Gastroesophageal sphincter (tissue), 3 donors: ENCODE data around the gene AGAP3.

Experiments used
- POLR2A ChIP-seq, 2 donors: fragments of 450-650 bp; IDR thresholded peaks; one replicate each; pipeline ENCODE4 v1.6.1; 2017; ENCODE audit warnings: antibody characterized with exemption in 2 of 2, mild to moderate bottlenecking in 2 of 2, moderate library complexity in 1 of 2
- POLR2AphosphoS5 ChIP-seq: sonication (generic); formaldehyde crosslinking; IDR thresholded peaks from one replicate; pipeline ENCODE4 v1.6.1; 2017; ENCODE audit warnings: antibody characterized with exemption
- TF ChIP-seq, protein P1 (sequence below), 4 experiments: fragments of 200-600 bp in 2 of 4; fragments of 450-650 bp in 2 of 4; sonication (generic) in 1 of 4; IDR thresholded peaks; one replicate each; pipeline ENCODE4 v1.5.1; 2017 to 2019; ENCODE audit warnings: antibody characterized with exemption in 4 of 4, mild to moderate bottlenecking in 2 of 4, moderate library complexity in 2 of 4

DNA sequence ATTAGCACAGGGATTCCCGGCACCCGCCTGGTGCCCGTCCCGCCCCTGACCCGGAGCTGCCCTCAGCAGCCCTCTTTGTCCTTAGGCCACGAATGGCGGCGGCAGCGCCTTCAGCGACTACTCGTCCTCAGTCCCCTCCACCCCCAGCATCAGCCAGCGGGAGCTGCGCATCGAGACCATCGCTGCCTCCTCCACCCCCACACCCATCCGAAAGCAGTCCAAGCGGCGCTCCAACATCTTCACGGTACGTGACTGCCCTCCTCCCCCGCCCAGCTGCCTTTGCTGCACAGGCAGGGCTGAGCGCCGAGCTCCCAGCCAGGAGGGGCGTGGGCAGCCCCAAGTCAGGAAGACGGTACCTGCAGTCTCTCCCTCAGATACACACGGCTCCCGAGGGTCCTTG, 33.6 kb downstream of the AGAP3 start:
- TF ChIP-seq, protein P1, sequence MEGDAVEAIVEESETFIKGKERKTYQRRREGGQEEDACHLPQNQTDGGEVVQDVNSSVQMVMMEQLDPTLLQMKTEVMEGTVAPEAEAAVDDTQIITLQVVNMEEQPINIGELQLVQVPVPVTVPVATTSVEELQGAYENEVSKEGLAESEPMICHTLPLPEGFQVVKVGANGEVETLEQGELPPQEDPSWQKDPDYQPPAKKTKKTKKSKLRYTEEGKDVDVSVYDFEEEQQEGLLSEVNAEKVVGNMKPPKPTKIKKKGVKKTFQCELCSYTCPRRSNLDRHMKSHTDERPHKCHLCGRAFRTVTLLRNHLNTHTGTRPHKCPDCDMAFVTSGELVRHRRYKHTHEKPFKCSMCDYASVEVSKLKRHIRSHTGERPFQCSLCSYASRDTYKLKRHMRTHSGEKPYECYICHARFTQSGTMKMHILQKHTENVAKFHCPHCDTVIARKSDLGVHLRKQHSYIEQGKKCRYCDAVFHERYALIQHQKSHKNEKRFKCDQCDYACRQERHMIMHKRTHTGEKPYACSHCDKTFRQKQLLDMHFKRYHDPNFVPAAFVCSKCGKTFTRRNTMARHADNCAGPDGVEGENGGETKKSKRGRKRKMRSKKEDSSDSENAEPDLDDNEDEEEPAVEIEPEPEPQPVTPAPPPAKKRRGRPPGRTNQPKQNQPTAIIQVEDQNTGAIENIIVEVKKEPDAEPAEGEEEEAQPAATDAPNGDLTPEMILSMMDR (IDR thresholded peaks at IDR 0.05) = no peak
- TF ChIP-seq POLR2A (IDR thresholded peaks at IDR 0.05) (no peak), POLR2AphosphoS5 (no peak)
